Gastroesophageal sphincter (tissue), 3 donors: ENCODE measurements around the gene PCSK2.

ENCODE experiments used
- POLR2A ChIP-seq, 2 donors: fragments of 450-650 bp; IDR thresholded peaks; one replicate each; pipeline ENCODE4 v1.6.1; 2017; ENCODE audit warnings: antibody characterized with exemption in 2 of 2, mild to moderate bottlenecking in 2 of 2, moderate library complexity in 1 of 2
- TF ChIP-seq, protein P1 (sequence below), 4 experiments: fragments of 200-600 bp in 2 of 4; fragments of 450-650 bp in 2 of 4; sonication (generic) in 1 of 4; IDR thresholded peaks; one replicate each; pipeline ENCODE4 v1.5.1; 2017 to 2019; ENCODE audit warnings: antibody characterized with exemption in 4 of 4, mild to moderate bottlenecking in 2 of 4, moderate library complexity in 2 of 4

DNA sequence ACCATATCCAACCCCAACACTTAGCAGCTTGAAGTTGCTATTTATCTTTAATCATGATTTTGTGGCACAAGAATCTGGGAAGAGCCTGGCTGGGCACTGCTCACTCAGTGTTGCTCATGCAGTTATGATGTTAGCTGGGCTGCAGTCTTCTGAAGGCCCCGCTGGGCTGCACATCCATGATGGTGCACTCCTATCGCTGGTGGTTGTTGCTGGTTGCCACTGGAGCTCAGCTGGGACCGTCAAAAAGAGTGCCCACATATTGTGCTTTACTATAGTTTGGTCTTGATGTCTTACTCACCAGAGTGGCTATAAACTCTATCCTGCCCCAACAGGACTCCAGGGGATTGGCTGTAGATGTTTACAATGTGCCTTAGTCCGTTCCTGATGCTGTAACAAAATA lies 137.8 kb downstream of the PCSK2 start:
- no peak for TF ChIP-seq POLR2A (IDR thresholded peaks at IDR 0.05)
- TF ChIP-seq, protein P1, sequence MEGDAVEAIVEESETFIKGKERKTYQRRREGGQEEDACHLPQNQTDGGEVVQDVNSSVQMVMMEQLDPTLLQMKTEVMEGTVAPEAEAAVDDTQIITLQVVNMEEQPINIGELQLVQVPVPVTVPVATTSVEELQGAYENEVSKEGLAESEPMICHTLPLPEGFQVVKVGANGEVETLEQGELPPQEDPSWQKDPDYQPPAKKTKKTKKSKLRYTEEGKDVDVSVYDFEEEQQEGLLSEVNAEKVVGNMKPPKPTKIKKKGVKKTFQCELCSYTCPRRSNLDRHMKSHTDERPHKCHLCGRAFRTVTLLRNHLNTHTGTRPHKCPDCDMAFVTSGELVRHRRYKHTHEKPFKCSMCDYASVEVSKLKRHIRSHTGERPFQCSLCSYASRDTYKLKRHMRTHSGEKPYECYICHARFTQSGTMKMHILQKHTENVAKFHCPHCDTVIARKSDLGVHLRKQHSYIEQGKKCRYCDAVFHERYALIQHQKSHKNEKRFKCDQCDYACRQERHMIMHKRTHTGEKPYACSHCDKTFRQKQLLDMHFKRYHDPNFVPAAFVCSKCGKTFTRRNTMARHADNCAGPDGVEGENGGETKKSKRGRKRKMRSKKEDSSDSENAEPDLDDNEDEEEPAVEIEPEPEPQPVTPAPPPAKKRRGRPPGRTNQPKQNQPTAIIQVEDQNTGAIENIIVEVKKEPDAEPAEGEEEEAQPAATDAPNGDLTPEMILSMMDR (IDR thresholded peaks at IDR 0.05), result no peak
